Limb (tissue), 2 donors: ENCODE data around the gene FANCD2.
A peak's percentile ranks its signal among the peaks of the same experiment; 100 is the strongest.
"Not testable (repeated sequence)": the region's sequence is repeated elsewhere in the genome, so short reads cannot be mapped to it uniquely, and the experiment has no call there.

ENCODE experiments used
- DNase-seq, 2 donors: peaks; one replicate each; pipeline ENCODE4 v3.0.0-alpha.2; 2016; ENCODE audit errors: extremely low spot score in 2 of 2

Gene FANCD2

DNA sequence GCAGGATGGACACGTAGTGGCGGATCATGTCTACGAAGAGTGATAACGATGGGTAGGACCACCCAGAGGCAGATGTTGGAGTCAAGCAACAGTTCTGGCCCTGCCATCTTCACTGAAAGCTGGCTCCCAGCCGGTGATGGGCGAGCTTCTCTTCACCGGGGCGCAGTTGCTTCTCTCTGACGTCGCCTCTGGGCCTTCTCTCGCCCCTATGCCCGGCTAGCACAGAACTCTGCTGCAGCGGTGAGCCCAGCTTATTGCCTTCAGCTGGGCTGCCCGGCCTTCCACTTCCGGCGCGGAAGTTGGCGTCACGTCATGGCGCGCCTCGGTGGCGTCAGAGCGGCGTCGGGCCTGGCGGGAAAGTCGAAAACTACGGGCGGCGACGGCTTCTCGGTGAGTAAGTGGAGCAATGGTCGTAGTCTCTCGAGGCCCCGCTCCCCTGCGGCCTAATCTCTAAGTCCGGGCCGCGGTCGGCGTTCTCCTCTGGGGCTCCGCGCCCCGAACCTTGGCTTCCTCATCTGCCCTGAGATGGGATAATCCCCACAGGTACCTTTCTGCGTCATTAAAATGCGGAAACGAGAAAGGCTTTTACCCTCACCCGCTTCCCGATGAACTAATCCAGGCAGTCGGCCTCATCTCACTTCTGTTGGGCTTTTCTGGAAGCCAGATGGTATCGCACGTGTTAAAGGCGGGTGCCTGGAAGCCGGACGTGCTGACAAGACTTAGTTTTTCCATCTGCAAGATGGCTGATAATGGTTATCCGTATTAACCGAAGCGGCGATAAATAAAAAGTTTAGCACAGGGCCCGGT, at the start of gene FANCD2:
Gene FANCD2 (plus strand): TSS at position 354 of the 807 bp plus-strand sequence. CDS start 2,221 bp downstream, outside the sequence.
- DNase-seq: peak; percentile 82 to 97

DNA sequence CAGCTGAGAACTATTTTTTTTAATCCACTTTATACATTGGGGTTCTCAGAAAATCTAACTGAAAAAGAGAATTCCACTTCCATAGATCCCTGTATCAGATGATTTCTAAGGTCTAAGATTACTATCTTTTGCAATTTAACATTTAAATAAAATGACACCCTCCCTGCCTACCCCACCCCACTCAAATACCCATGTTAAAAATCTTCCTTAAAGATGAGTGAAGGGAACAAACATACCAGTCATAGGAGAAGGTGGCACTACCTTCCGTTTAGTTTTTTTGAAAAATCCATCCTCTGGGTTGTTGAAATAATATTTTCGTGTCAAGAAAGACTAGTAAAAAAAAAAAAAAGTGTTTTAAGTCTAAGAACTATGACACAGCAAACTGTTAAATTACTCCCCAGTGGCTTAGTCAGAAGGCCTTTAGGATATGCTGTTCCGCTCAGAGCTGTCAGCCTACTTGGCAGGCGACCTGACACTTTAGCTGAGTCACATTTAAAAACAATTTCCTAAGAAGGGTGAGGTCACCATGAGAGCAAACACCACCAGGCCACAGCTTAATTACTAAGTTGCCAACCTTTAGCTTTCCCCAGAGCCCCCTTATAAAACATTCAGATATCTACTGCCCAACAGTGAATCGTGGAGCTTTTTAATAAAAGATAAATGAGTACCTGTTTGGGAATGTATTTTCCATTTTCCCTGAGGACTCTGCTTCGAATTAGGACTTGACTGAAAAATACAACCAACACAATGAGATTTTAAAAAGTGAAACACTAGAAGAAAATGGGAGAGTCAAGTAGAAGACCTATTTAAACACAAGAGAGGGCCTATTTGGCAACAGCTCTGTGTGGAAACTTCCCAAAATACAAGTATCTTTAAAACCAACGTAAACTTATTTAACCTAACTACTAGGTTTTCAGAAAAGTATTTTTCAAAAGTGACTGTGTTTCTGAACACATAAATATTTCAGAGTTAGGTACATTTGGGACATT, 49.2 kb upstream of the FANCD2 start:
- DNase-seq: no peak

DNA sequence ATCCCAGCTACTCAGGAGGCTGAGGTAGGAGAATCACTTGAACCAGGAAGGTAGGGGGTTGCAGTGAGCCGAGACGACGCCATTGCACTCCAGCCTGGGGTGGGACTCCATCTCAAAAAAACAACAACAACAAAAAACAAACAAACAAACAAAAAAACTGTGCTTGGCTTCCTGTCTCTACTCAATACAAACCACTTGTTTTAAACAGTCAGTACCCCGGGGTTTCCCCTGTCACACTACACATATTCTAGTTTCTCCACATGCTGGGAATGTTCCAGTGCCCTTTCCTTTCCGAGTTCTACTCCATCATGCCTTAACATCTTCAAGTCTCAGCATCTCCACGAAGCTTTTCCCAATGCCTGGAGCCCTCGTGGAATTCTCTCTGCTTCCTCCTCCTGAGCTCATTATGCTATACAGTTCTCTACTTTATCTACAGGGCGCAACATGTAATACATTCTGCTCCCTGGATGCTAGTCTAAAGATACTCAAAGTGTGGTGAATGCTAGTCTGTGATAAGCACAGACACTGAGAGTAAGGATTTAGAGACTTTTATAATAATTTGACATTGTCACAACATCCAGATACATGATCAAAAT, 47.4 kb upstream of the FANCD2 start:
- no peak for DNase-seq

DNA sequence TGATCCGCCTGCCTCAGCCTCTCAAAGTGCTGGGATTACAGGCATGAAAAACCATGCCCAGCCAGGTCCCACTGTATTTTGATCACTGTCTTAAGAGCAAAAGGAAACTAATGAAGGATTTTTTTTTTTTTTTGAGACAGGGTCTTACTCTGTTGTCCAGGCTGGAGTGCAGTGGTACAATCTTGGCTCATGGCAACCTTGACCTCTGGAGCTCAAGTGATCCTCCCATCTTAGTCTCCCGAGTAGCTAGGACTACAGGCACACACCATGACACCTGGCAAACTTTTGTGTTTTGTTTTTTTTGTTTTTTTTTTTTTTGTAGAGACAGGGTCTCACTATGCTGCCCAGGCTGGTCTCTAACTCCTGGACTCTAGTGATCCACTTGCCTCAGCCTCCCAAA, 46.0 kb upstream of the FANCD2 start:
- no peak for DNase-seq

DNA sequence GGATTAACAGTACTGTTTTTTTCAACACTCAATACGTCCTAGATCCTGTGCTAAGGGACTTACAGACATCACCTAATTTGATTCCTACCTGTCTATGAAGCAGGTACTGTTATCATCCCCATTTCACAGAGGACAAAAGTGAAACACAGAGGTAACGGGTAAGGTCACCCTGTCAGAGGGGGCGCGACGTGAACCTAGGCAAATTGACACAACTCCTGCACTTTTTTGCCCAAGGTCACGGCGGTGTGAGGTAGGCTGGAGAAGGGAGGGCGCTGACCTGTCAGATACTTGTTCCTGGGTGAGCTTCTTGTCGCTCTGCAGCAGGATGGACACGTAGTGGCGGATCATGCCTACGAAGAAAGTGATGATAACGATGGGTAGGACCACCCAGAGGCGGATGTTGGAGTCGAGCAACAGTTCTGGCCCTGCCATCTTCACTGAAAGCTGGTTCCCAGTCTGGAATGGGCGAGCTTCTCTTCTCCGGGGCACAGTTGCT, 40.0 kb upstream of the FANCD2 start:
- DNase-seq: no peak

DNA sequence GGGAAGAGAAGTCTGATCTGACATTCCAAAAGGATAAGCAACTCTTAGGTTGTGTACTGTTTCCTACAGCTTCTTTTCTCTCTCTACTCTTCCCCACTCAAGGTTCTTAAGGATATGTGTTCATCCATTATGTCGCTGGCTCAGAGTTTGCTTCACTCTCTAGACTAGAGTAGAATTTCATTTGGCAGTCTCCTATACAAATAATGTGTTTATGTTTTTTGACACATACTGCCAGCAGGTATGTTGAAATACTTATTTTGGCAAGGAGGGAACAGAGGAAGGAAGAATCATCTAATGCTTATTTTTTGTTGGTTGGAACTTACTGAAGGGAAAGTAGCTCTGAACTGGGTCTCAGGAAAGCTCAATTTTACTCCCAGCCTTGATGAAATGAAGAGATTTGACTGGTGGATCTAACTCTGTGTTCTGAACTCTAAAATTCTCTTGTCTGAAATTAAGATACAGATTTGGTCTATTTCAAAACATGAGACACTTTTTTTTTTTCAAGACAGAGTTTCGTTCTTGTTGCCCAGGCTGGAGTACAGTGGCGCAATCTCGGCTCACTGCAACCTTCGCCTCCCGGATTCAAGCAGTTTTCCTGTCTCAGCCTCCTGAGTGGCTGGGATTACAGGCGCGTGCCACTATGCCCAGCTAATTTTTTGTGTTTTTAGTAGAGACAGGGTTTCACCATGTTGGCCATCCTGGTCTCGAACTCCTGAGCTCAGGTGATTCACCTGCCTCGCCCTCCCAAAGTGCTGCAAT, 32.0 kb upstream of the FANCD2 start:
- DNase-seq: no peak

DNA sequence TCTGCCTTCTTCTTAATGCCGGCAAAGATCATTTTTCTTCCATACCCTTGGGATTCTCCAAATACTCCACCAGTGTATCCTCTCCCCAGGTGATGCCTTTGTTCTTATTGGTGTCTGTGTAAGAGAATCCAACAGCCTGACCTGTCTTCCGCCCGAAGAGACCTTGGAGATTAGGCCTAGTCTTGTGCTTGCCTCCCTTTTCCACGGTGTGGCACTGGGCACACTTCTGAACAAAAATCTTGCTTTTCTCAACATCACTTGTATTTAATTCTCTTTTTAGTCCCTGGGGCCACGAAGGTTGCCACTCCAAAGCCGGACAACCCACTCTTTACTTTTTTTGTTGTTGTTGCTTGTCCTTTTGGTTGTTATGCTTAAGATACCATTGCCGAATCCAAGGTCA, 25.6 kb upstream of the FANCD2 start:
- DNase-seq: no peak

DNA sequence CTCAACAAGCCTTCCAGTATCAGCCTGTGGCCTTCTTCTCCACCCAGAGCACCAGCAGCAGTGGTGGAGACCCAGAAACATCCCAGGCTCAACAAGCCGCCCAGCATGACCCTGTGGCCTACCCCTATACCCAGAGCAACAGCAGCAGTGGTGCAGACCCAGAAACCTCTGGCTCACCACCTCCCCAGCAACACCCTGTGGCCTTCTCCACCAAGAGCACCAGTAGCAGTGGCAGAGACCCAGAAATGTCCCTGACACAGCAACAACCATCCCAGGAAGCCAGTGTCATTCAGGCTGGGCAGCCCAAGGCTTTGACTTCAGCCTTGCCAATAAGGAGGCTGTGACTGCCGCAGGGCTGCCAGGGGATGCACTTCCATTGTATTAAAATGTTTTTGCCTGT, 23.3 kb upstream of the FANCD2 start:
- no peak for DNase-seq

DNA sequence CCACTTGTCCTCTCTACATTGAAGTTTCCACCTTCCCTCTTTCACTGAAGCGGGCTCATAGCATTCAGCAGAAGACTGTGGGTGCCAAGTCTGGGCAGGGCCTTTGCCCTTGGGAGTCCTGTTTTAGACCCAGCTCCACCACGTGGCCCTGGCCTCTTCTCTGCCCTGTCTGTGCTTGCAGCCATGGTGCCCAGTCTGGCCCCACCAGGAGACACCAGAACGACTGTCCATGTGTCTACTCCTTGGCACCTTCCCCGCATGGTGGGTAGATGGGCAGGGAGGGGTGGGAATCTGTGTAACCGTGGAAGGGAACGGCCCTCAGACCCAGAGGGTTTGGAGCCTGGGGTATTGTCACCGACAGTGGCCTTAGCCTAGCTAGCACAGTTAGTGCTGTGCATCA, 21.7 kb upstream of the FANCD2 start:
- DNase-seq: no peak

DNA sequence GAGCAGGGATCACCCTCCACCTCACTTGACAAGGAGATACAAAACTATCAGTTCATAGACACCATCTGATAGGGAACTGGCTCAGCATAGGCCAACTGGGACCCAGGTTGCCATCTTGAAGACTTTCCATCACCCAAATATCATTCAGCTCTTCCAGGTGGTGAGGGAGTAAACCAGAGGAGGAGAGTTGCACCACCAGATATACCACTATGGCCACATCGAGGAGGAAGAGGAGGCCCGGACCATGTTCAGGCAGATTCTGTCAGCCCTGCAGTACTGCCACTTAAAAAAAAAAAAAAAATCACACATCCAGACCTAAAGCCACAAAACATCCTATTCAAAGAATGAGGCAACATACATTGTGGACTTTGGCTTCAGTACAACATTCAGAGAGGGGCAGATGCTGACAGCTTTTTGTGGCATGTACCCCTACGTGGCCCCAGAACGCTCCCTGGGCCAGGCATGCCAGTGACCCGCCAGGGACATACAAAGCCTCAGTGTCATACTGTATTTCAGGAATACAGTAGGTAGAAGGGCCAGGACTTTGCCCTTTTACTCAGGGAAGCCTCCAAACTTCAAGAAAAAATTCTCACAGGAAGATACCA, 21.2 kb upstream of the FANCD2 start:
- DNase-seq: no peak

DNA sequence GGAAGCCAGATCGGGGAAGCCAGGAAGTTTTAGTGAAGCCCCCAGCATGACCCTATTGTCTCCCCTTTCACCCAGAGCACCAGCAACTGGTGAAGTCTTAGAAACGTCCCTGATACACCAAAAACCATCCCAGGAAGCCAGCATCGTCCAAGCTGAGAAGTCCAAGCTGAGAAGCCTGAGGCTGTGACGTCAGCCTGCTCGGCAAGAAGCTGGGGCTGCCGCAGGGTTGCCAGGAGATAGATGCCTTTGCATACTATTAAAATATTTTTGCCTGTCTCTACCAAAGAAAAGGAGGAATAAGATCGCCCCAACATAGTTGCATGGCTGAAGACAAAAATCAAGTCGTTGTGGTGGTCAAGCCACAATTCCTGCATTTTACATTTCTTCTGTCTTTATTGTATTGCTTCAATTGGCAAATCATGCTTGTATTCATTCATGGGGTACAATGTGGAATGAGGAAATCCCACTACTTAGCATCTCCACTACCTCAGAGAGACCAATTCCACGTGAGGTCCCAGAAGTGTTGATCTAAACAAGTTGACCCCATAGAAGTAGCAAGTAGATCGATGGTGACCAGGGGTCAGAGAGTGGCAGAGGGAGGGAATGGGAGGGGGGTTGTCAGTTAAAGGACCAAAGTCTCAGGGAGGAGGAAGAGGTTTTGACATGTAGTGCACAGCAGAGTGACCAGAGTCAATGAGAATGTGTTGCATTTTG, 20.0 kb upstream of the FANCD2 start:
- DNase-seq: no peak

DNA sequence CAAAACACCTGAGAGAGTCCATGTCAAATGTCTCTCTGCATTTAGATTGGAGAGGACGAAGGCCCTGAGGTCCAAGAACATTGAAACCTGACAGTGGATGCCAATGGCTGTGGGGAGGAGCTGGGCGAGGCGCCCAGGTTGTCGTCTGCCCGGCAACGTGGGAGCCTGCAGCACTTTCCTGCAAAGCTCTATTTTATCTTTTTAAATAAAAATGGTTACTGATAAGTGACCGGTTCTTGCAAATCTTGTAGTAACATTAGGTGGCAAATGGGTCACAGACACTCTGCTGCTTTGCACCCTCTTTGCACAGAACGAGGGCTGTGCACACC, 19.5 kb upstream of the FANCD2 start:
- no peak for DNase-seq

DNA sequence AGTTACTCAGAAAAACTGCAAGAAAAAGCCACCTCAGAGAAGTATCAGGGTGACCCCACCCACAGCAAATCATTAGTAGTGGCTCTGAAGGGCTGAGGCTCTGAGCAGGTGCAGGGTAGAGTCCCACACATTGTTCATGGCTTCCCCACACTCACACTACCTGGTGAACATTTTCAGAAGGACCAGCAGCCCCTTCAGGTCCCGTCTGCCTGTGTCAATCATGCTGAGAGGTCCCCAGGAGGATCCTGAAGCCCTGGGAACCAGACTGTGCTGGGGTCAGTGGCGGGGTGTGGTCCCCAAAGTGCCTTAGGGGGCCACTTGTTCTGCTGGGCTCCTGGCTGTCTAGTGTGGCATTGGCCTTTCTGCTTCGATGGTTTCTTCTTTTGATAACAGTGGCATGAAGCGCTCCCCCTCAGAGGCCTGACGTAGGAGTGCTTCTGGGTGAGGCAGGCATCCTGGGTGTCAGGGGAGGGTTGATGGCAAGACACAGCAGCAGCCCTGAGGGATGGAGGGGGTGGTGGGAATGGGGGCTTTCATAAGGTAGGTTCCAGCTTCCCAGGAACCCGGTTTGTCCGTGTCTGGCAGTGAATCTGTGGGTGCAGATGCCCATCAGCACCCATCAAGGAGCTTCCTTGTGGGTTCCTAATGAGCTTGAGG, 19.0 kb upstream of the FANCD2 start:
- no peak for DNase-seq

DNA sequence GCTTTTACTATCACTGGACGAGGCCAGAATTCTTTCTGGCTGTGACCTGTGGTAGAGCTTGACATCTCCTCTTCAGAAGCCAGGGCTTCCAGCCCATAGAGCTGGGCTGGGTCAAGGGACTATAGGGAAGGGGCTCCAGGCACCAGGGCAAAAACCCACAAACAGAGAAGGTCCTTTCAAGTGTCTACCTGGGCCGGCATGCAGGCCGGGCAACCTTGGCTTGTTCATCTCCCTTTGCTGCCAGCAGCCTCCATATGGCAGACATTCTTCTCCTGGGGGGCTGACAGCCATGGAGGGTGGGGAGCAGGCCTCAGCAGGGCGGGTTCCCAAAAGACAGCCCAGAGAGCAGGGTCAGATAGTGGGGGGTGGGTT, 18.0 kb upstream of the FANCD2 start:
- DNase-seq: not testable (repeated sequence)

DNA sequence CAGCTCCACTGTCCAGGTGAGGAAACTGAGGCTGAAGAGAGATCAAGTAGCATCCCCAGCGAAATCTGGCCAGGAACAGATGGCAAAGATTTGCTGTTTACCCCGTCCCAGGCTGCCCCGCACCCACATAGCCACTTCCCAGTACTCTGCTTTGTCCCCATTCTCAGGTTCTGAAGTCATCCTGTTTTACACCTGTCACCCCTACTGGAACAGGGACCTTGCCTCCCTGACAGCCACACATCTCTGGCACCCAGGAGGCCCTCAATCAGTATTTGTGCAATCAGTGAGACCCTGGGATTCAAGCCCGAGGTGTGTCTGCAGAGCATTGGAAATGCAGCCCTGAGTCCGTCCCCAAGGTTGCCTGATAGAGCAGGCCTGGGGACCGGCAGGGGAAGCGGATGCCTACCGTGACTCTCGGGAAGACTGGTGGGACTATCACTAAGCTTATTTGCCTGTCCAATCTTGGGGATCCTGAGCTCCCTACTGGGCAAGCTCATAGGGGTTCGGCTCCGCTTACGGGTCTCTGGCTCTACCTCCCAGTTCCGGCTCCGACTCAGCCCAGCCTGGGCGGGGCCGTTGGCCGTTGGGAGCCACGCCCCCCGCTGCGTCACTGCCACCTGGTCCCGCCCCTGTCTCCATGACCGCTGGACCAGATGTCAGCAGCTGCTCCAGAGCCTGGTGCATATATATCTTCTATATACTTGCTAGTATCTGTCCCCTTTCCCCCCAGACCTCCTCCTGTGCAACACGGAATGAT, 17.5 kb upstream of the FANCD2 start:
- DNase-seq: peak; percentile 86 to 91

DNA sequence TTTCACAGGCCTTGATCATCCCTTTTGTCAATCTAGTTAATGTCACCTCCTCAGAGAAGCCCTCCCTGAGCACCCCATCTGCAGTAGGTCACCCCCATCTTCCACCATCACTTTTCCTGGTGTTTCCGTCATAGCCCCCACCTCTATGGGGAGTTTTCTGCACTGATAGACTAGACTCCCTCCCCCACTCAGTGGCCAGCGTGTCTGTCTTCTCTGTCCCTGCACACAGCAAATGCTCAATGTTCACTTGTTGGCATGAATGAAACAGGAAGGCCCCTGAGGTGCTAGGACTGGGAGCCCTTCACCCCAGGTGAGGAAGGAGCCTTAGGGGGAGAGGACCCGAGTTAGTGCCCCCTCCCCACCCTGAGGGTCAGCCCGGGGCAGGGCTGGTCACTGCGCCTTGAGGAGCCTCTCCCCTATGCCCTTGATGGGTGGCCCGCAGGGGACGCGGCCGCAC, 15.8 kb upstream of the FANCD2 start:
- no peak for DNase-seq

DNA sequence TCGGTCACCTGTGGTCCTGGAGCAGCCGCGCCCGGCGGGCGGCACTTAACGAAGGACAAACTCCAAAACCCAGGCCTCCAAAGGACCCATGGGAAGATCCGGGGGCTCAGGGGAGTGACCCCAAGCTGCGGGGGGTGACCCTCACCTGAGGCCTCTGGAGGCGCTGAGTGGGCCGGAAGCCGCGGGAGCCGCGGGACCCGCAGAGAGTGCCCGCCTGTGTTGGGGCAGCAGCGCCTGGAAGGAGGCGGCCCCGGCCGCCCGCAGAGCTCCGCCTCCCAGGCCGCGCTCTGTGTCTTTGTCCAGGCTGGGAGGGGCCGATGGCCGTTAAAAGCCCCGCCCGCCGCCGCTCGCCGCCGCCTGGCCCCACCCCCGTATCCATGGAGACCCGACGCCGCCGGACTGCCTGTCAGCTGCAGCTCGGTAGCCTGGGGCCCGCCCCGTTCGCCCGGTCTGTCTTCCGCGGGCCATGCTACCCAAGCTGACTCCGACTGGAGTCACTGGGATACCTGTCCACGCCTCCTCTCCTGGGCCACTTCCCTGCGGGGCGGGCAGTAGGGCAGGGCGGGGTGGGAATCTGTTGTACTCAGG, 15.3 kb upstream of the FANCD2 start:
- peak; percentile 85 to 96 for DNase-seq

DNA sequence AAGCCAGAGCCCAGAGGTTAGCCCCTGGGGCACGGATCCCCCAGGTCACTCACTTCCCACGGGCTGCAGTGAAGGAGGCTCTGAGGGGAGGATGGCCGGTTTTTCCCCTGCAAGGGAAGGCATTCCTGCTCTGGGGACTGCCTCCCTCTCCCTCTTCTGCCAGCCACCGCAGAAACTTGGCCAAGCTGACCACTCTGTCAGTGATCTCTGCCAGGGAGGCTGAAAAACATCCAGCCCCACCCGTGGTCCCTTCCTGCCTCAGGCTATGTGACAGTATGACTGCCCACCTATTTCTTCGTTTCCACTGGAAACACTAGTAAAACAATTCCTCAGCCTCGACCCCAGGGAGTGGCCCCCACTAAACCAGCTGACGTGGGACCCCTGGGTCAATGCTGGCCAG, 14.6 kb upstream of the FANCD2 start:
- DNase-seq: no peak
